GM23338 (cell line): ENCODE data around the gene FRY.

ENCODE experiments used
- POLR2AphosphoS5 ChIP-seq: IDR thresholded peaks from 2 replicates; pipeline ENCODE4 v1.6.1; 2016; ENCODE audit warnings: antibody characterized with exemption, low read depth
- TF ChIP-seq, protein P1 (sequence below), 2 experiments: fragments of 200-600 bp in 1 of 2; sonication (generic) in 1 of 2; conservative IDR thresholded peaks; 2 replicates each; pipeline versions ENCODE4 v1.5.1 to v1.6.1; 2016 to 2017; ENCODE audit warnings: antibody characterized with exemption in 2 of 2, low read depth in 2 of 2, mild to moderate bottlenecking in 2 of 2, moderate library complexity in 1 of 2

GRCh38 chr13:32309312-32310133 is 277.9 kb downstream of the FRY start:
- no peak for TF ChIP-seq POLR2AphosphoS5
- TF ChIP-seq, protein P1, sequence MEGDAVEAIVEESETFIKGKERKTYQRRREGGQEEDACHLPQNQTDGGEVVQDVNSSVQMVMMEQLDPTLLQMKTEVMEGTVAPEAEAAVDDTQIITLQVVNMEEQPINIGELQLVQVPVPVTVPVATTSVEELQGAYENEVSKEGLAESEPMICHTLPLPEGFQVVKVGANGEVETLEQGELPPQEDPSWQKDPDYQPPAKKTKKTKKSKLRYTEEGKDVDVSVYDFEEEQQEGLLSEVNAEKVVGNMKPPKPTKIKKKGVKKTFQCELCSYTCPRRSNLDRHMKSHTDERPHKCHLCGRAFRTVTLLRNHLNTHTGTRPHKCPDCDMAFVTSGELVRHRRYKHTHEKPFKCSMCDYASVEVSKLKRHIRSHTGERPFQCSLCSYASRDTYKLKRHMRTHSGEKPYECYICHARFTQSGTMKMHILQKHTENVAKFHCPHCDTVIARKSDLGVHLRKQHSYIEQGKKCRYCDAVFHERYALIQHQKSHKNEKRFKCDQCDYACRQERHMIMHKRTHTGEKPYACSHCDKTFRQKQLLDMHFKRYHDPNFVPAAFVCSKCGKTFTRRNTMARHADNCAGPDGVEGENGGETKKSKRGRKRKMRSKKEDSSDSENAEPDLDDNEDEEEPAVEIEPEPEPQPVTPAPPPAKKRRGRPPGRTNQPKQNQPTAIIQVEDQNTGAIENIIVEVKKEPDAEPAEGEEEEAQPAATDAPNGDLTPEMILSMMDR (conservative IDR thresholded peaks at IDR 0.05; ENCODE audit: low read depth in 2 of 2), result no peak
